ENCODE measurements around the gene CDK2AP2. TPM values are rescaled to one million over a fixed set of nuclear protein-coding genes. Genes with fewer than 3 reads are reported as not detected.

The CDK2AP2 gene
- total and polyA plus RNA-seq, 2 experiments from 2014 or later, result 48.6 to 120 TPM

DNA sequence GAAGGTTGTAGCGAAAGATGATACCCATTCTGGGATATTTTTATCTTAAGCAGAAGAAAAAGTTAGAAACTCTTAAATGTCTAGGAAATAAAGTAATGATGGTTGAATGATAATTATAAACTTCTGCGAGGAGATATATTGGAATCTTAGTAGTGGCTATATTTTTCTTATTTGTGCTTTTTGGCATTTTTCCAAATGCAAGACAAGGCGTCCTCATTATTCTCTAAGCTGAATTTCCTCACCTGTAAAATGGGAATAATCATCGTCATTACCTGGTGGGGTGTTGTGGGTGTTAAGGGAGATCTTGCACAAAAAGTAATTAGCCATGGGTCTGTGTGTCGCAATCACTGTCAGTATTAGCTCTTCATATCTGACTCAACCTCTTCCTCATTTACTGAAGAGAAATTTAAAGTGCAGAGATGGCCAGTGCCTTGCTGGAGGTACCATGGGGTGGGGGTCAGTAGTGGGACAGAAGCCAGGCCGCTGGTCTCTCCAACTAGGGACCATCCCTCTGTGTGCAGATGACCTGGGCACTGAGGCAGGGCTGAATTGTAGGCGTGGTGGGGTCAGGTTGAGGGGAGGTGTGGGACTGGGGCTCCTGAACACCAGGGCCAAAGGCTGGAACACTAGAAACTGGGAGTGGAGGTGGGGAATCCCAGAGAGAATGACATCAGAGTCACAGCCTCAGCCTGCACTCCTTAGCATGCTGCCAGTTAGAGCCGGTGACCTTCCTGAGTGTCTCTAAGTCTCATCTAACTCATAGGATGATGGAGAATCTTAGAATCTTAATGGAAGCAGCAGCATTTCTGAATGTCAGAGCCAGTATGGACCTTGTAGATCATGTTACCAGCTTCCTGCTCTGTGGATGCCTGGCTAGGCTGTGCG, 6.9 kb downstream of the CDK2AP2 start (continued):
- TF ChIP-seq, protein P1, sequence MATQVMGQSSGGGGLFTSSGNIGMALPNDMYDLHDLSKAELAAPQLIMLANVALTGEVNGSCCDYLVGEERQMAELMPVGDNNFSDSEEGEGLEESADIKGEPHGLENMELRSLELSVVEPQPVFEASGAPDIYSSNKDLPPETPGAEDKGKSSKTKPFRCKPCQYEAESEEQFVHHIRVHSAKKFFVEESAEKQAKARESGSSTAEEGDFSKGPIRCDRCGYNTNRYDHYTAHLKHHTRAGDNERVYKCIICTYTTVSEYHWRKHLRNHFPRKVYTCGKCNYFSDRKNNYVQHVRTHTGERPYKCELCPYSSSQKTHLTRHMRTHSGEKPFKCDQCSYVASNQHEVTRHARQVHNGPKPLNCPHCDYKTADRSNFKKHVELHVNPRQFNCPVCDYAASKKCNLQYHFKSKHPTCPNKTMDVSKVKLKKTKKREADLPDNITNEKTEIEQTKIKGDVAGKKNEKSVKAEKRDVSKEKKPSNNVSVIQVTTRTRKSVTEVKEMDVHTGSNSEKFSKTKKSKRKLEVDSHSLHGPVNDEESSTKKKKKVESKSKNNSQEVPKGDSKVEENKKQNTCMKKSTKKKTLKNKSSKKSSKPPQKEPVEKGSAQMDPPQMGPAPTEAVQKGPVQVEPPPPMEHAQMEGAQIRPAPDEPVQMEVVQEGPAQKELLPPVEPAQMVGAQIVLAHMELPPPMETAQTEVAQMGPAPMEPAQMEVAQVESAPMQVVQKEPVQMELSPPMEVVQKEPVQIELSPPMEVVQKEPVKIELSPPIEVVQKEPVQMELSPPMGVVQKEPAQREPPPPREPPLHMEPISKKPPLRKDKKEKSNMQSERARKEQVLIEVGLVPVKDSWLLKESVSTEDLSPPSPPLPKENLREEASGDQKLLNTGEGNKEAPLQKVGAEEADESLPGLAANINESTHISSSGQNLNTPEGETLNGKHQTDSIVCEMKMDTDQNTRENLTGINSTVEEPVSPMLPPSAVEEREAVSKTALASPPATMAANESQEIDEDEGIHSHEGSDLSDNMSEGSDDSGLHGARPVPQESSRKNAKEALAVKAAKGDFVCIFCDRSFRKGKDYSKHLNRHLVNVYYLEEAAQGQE (IDR thresholded peaks at IDR 0.05; ENCODE audit: unreplicated experiment), result no peak
- no peak for TF ChIP-seq POLR2AphosphoS5 (IDR thresholded peaks at IDR 0.05; ENCODE audit: low read depth)
- TF ChIP-seq, protein P2, sequence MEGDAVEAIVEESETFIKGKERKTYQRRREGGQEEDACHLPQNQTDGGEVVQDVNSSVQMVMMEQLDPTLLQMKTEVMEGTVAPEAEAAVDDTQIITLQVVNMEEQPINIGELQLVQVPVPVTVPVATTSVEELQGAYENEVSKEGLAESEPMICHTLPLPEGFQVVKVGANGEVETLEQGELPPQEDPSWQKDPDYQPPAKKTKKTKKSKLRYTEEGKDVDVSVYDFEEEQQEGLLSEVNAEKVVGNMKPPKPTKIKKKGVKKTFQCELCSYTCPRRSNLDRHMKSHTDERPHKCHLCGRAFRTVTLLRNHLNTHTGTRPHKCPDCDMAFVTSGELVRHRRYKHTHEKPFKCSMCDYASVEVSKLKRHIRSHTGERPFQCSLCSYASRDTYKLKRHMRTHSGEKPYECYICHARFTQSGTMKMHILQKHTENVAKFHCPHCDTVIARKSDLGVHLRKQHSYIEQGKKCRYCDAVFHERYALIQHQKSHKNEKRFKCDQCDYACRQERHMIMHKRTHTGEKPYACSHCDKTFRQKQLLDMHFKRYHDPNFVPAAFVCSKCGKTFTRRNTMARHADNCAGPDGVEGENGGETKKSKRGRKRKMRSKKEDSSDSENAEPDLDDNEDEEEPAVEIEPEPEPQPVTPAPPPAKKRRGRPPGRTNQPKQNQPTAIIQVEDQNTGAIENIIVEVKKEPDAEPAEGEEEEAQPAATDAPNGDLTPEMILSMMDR (conservative IDR thresholded peaks at IDR 0.05; ENCODE audit: low read depth in 2 of 2), result no peak

DNA sequence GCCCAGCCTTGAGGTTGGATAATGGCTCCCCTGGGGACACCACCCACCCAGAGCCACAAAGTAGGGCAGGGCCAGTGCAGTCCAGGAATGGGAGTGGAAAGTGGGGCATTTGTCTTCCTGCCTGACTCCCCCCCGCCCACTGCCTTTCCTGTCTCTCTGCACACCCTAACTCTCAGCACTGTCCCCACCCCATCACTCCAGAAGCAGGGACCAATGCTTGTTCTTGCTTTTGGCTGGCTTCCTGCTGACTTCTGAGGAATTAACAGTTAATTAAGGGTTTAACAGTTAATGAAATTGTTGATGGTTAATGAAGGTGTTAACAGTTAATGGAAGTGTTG, 7.5 kb downstream of the CDK2AP2 start:
- no peak for ATAC-seq
- TF ChIP-seq, protein P3, sequence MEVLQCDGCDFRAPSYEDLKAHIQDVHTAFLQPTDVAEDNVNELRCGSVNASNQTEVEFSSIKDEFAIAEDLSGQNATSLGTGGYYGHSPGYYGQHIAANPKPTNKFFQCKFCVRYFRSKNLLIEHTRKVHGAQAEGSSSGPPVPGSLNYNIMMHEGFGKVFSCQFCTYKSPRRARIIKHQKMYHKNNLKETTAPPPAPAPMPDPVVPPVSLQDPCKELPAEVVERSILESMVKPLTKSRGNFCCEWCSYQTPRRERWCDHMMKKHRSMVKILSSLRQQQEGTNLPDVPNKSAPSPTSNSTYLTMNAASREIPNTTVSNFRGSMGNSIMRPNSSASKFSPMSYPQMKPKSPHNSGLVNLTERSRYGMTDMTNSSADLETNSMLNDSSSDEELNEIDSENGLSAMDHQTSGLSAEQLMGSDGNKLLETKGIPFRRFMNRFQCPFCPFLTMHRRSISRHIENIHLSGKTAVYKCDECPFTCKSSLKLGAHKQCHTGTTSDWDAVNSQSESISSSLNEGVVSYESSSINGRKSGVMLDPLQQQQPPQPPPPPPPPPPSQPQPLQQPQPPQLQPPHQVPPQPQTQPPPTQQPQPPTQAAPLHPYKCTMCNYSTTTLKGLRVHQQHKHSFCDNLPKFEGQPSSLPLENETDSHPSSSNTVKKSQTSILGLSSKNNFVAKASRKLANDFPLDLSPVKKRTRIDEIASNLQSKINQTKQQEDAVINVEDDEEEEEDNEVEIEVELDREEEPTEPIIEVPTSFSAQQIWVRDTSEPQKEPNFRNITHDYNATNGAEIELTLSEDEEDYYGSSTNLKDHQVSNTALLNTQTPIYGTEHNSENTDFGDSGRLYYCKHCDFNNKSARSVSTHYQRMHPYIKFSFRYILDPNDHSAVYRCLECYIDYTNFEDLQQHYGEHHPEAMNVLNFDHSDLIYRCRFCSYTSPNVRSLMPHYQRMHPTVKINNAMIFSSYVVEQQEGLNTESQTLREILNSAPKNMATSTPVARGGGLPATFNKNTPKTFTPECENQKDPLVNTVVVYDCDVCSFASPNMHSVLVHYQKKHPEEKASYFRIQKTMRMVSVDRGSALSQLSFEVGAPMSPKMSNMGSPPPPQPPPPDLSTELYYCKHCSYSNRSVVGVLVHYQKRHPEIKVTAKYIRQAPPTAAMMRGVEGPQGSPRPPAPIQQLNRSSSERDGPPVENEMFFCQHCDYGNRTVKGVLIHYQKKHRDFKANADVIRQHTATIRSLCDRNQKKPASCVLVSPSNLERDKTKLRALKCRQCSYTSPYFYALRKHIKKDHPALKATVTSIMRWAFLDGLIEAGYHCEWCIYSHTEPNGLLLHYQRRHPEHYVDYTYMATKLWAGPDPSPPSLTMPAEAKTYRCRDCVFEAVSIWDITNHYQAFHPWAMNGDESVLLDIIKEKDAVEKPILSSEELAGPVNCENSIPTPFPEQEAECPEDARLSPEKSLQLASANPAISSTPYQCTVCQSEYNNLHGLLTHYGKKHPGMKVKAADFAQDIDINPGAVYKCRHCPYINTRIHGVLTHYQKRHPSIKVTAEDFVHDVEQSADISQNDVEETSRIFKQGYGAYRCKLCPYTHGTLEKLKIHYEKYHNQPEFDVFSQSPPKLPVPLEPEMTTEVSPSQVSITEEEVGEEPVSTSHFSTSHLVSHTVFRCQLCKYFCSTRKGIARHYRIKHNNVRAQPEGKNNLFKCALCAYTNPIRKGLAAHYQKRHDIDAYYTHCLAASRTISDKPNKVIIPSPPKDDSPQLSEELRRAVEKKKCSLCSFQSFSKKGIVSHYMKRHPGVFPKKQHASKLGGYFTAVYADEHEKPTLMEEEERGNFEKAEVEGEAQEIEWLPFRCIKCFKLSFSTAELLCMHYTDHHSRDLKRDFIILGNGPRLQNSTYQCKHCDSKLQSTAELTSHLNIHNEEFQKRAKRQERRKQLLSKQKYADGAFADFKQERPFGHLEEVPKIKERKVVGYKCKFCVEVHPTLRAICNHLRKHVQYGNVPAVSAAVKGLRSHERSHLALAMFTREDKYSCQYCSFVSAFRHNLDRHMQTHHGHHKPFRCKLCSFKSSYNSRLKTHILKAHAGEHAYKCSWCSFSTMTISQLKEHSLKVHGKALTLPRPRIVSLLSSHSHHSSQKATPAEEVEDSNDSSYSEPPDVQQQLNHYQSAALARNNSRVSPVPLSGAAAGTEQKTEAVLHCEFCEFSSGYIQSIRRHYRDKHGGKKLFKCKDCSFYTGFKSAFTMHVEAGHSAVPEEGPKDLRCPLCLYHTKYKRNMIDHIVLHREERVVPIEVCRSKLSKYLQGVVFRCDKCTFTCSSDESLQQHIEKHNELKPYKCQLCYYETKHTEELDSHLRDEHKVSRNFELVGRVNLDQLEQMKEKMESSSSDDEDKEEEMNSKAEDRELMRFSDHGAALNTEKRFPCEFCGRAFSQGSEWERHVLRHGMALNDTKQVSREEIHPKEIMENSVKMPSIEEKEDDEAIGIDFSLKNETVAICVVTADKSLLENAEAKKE (CRISPR knock-in tag; IDR thresholded peaks at IDR 0.05), result no peak
- TF ChIP-seq, protein P2 (conservative IDR thresholded peaks at IDR 0.05; ENCODE audit: low read depth in 2 of 2), result no peak
- TF ChIP-seq ZNF331 (CRISPR knock-in tag; IDR thresholded peaks at IDR 0.05; ENCODE audit: low read depth) (no peak), ZNF114 (CRISPR knock-in tag; IDR thresholded peaks at IDR 0.05) (no peak), JUNB (IDR thresholded peaks at IDR 0.05; ENCODE audit: unreplicated experiment) (no peak), POLR2AphosphoS5 (IDR thresholded peaks at IDR 0.05; ENCODE audit: low read depth) (no peak), CREB1 (CRISPR knock-in tag; IDR thresholded peaks at IDR 0.05; ENCODE audit: low read depth) (no peak)

More for the DNA sequence above, 7.5 kb downstream of the CDK2AP2 start:
- Histone ChIP-seq H3K4me3 (no peak overlapping the region), H3K4me2 (no peak overlapping the region), H4K20me1 (replicated peaks; ENCODE audit: insufficient read depth) (peaks cover 10% of the 10 kb centered on the region; the same call in 1 of the 2 replicates), H3K36me3 (ENCODE audit: insufficient read depth) (peaks cover 4% of the 10 kb centered on the region; the same call in 1 of the 2 replicates), H3F3A (replicated peaks; ENCODE audit: low read depth) (0 out of 2 replicates have a peak, but pooled peaks cover 1% of the 10 kb centered on the region), H3K79me2 (replicated peaks; ENCODE audit: insufficient read depth) (no peaks in the 10 kb centered on the region), H2AFZ (no peak overlapping the region), H3K27ac (ENCODE audit: low read depth) (no peak overlapping the region), H3K27me3 (ENCODE audit: insufficient read depth) (no peaks in the 10 kb centered on the region; the same call in 1 of the 2 replicates), H3K9me2 (ENCODE audit: insufficient read depth) (no peaks in the 10 kb centered on the region), H3K4me1 (ENCODE audit: insufficient read depth) (peaks cover 7% of the 10 kb centered on the region)
- H3K4me1 Mint-ChIP-seq, result peaks cover 8% of the 10 kb centered on the region; the same call in 2 of the 3 replicates
- H3K27me3 Mint-ChIP-seq (ENCODE audit: insufficient read depth, low read depth, poor library complexity), result peaks cover 15% of the 10 kb centered on the region
- H3K9me3 Mint-ChIP-seq, result no peaks in the 10 kb centered on the region; the same call in 2 of the 3 replicates
- no peak overlapping the region for H3K27ac Mint-ChIP-seq
- H3K36me3 Mint-ChIP-seq (ENCODE audit: low read depth), result peaks cover 9% of the 10 kb centered on the region; the same call in 2 of the 3 replicates
- no peak for DNase-seq (ENCODE audit: low spot score)
- H3K4me3 Mint-ChIP-seq, result no peak overlapping the region; the same call in 2 of the 3 replicates

Data from GM23338 (cell line).